Mammary epithelial cell (primary cell): ENCODE results near the gene FAM229B.

Experiments
- EZH2 ChIP-seq: IDR thresholded peaks from 2 replicates; pipeline ENCODE4 v1.6.1; 2012; ENCODE audit warnings: low read length, inconsistent platforms, borderline replicate concordance
- TF ChIP-seq, protein P1 (sequence below), 2 donors: IDR thresholded peaks in 1 of 2; conservative IDR thresholded peaks in 1 of 2; 2 replicates each; pipeline ENCODE4 v1.5.1; 2011 to 2012; ENCODE audit warnings: inconsistent platforms in 2 of 2, low read length in 2 of 2, mild to moderate bottlenecking in 2 of 2, control low read depth in 1 of 2, low read depth in 1 of 2; ENCODE audit not compliant: insufficient read depth in 1 of 2; ENCODE audit errors: extremely low read depth in 1 of 2

DNA sequence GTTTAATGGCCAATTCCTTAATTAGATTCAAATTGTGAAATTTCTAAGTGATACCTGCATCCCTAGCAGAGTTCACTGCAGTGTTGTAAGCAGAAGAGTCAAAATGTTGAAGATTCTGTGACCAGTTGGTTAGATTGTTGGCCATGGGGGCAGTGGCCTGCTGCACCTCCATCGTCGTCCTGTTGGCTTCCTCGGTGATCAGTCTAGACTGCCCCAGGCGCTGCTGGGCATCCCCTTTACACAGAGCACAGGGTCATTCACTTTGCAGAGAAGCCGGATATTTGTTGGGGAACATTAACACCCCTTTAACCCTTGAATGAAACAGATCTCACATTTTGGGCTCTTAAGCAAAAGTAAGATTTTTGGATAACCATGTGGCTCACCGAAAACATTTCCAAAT, 60.7 kb downstream of the FAM229B start:
- TF ChIP-seq, protein P1, sequence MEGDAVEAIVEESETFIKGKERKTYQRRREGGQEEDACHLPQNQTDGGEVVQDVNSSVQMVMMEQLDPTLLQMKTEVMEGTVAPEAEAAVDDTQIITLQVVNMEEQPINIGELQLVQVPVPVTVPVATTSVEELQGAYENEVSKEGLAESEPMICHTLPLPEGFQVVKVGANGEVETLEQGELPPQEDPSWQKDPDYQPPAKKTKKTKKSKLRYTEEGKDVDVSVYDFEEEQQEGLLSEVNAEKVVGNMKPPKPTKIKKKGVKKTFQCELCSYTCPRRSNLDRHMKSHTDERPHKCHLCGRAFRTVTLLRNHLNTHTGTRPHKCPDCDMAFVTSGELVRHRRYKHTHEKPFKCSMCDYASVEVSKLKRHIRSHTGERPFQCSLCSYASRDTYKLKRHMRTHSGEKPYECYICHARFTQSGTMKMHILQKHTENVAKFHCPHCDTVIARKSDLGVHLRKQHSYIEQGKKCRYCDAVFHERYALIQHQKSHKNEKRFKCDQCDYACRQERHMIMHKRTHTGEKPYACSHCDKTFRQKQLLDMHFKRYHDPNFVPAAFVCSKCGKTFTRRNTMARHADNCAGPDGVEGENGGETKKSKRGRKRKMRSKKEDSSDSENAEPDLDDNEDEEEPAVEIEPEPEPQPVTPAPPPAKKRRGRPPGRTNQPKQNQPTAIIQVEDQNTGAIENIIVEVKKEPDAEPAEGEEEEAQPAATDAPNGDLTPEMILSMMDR (conservative IDR thresholded peaks at IDR 0.05 in 1 of 2, IDR thresholded peaks at IDR 0.05 in 1 of 2; ENCODE audit: extremely low read depth in 1 of 2, insufficient read depth in 1 of 2, low read depth in 1 of 2, low read length in 2 of 2), result no peak
- TF ChIP-seq EZH2, result no peak
